K562 (cell line): ENCODE results near the gene ZNF439.

Experiments used
- CTCFL ChIP-seq: IDR thresholded peaks from 2 replicates; pipeline ENCODE4 v1.6.1; 2011; ENCODE audit warnings: borderline replicate concordance, low read depth, mild to moderate bottlenecking, moderate library complexity, low read length; ENCODE audit not compliant: insufficient read depth, poor library complexity, severe bottlenecking
- EZH2 ChIP-seq: IDR thresholded peaks from 2 replicates; pipeline ENCODE4 v1.6.1; 2012; ENCODE audit warnings: low read depth, mild to moderate bottlenecking, inconsistent platforms, low read length, borderline replicate concordance
- PATZ1 ChIP-seq: fragments of 250-450 bp; sonication (Bioruptor Pico); IDR thresholded peaks from 2 replicates; pipeline ENCODE4 v1.5.0; 2020; ENCODE audit warnings: mild to moderate bottlenecking, borderline replicate concordance
- POLR2A ChIP-seq: fragments of 450-650 bp; conservative IDR thresholded peaks from 2 replicates; pipeline ENCODE4 v1.6.1; 2016
- POLR2AphosphoS5 ChIP-seq: IDR thresholded peaks from 2 replicates; pipeline ENCODE4 v1.6.1; 2011; ENCODE audit warnings: mild to moderate bottlenecking, low read depth, low read length, moderate library complexity; ENCODE audit not compliant: control insufficient read depth, insufficient read depth
- RBM22 ChIP-seq: fragments of 200-400 bp; formaldehyde crosslinking; IDR thresholded peaks from 2 replicates; pipeline ENCODE4 v1.6.1; 2018; ENCODE audit warnings: low read length, low read depth; ENCODE audit not compliant: poor library complexity, severe bottlenecking
- ZBTB33 ChIP-seq: sonication (generic); formaldehyde crosslinking; IDR thresholded peaks from 2 replicates; pipeline ENCODE4 v1.8.1; 2023; ENCODE audit warnings: mild to moderate bottlenecking, missing genetic modification reagents
- TF ChIP-seq, protein P1 (sequence below): fragments of 450-650 bp; IDR thresholded peaks from 2 replicates; pipeline ENCODE4 v1.7.0; 2016; ENCODE audit warnings: borderline replicate concordance

DNA sequence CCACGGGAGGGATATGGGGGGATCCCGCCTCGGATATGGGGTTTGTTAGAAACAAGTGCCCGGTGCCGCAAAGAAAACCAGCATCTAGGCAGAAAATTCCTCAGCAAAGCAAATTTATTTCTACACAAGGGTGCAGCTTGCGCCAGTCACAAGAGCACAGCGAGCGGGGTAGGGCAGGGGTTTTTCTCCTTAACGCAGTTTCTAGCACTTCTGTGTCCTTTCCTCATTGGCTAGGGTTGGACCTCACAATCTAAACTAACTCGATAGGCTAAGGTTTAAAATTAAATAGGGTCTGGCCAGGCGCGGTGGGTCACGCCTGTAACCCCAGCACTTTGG is 33.9 kb upstream of the ZNF439 start:
- TF ChIP-seq POLR2AphosphoS5 (no peak), POLR2A (no peak), RBM22 (no peak), CTCFL (no peak), PATZ1 (no peak), ZBTB33 (no peak), EZH2 (no peak)
- TF ChIP-seq, protein P1, sequence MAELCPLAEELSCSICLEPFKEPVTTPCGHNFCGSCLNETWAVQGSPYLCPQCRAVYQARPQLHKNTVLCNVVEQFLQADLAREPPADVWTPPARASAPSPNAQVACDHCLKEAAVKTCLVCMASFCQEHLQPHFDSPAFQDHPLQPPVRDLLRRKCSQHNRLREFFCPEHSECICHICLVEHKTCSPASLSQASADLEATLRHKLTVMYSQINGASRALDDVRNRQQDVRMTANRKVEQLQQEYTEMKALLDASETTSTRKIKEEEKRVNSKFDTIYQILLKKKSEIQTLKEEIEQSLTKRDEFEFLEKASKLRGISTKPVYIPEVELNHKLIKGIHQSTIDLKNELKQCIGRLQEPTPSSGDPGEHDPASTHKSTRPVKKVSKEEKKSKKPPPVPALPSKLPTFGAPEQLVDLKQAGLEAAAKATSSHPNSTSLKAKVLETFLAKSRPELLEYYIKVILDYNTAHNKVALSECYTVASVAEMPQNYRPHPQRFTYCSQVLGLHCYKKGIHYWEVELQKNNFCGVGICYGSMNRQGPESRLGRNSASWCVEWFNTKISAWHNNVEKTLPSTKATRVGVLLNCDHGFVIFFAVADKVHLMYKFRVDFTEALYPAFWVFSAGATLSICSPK = no peak
